ENCODE data around the gene TMEM91. TPM values are rescaled to one million over a fixed set of nuclear protein-coding genes. Genes with fewer than 3 reads are reported as not detected.
"Not testable (repeated sequence)": the region's sequence is repeated elsewhere in the genome, so short reads cannot be mapped to it uniquely, and the experiment has no call there.

Gene TMEM91
- total RNA-seq, 2 donors from 2014 or later, result 6.9 to 35.0 TPM

- DNase-seq (no peak), ATAC-seq (peak; percentile 54)
- H3K9me3 ChIP-seq (ENCODE audit: control insufficient read depth, low read length, poor library complexity, severe bottlenecking), result no peaks in the 10 kb centered on the region
- Mint-ChIP-seq H3K36me3 (ENCODE audit: low read depth) (peaks cover 12% of the 10 kb centered on the region), H3K4me3 (peak overlapping the region; percentile 83), H3K27me3 (no peaks in the 10 kb centered on the region), H3K27ac (peak overlapping the region; percentile 91), H3K4me1 (peaks cover 33% of the 10 kb centered on the region)
Observed at GRCh38 chr19:41341669-41342490, 34.5 kb upstream of the TMEM91 start.

- H3K4me1 Mint-ChIP-seq, result peaks cover 35% of the 10 kb centered on the region
- H3K27ac Mint-ChIP-seq, result peak overlapping the region; percentile 91
Observed at GRCh38 chr19:41344162-41344561, 32.2 kb upstream of the TMEM91 start.

GRCh38 chr19:41346916-41347315, 29.4 kb upstream of the TMEM91 start:
- H3K4me1 Mint-ChIP-seq, result peaks cover 42% of the 10 kb centered on the region
- H3K9me3 ChIP-seq (ENCODE audit: control insufficient read depth, low read length, poor library complexity, severe bottlenecking); ATAC-seq; H3K4me3 Mint-ChIP-seq; H3K27me3 Mint-ChIP-seq; DNase-seq: not testable (repeated sequence)
- peaks cover 14% of the 10 kb centered on the region for H3K36me3 Mint-ChIP-seq (ENCODE audit: low read depth)
- H3K27ac Mint-ChIP-seq, result peak overlapping the region; percentile 51

More at GRCh38 chr19:41344162-41344561, 32.2 kb upstream of the TMEM91 start:
- no peak for ATAC-seq
- peaks cover 13% of the 10 kb centered on the region for H3K36me3 Mint-ChIP-seq (ENCODE audit: low read depth)
- H3K27me3 Mint-ChIP-seq, result no peaks in the 10 kb centered on the region
- DNase-seq, result no peak
- no peaks in the 10 kb centered on the region for H3K9me3 ChIP-seq (ENCODE audit: control insufficient read depth, low read length, poor library complexity, severe bottlenecking)
- H3K4me3 Mint-ChIP-seq, result peak overlapping the region; percentile 69

GRCh38 chr19:41350735-41351338, 25.5 kb upstream of the TMEM91 start:
- DNase-seq, result no peak

GRCh38 chr19:41351339-41352245, 24.7 kb upstream of the TMEM91 start:
- ATAC-seq (peak; percentile 65), DNase-seq (peak; percentile 72 to 84 (median 78))
- H3K9me3 ChIP-seq (ENCODE audit: control insufficient read depth, low read length, poor library complexity, severe bottlenecking), result no peaks in the 10 kb centered on the region
- peaks cover 14% of the 10 kb centered on the region for H3K36me3 Mint-ChIP-seq (ENCODE audit: low read depth)
- H3K27me3 Mint-ChIP-seq, result no peaks in the 10 kb centered on the region
- peaks cover 51% of the 10 kb centered on the region for H3K4me1 Mint-ChIP-seq
- peak overlapping the region; percentile 99 for H3K27ac Mint-ChIP-seq
- H3K4me3 Mint-ChIP-seq, result peak overlapping the region; percentile 99

More at GRCh38 chr19:41350735-41351338, 25.5 kb upstream of the TMEM91 start:
- peak; percentile 13 for ATAC-seq
- no peaks in the 10 kb centered on the region for H3K9me3 ChIP-seq (ENCODE audit: control insufficient read depth, low read length, poor library complexity, severe bottlenecking)
- peaks cover 46% of the 10 kb centered on the region for H3K4me1 Mint-ChIP-seq
- H3K27me3 Mint-ChIP-seq, result no peaks in the 10 kb centered on the region
- H3K4me3 Mint-ChIP-seq, result peak overlapping the region; percentile 99
- peaks cover 14% of the 10 kb centered on the region for H3K36me3 Mint-ChIP-seq (ENCODE audit: low read depth)
- peak overlapping the region; percentile 99 for H3K27ac Mint-ChIP-seq

GRCh38 chr19:41352279-41352608, 24.1 kb upstream of the TMEM91 start:
- H3K27me3 Mint-ChIP-seq, result no peaks in the 10 kb centered on the region
- ATAC-seq (no peak), DNase-seq (no peak)
- H3K36me3 Mint-ChIP-seq (ENCODE audit: low read depth), result peaks cover 14% of the 10 kb centered on the region
- H3K9me3 ChIP-seq (ENCODE audit: control insufficient read depth, low read length, poor library complexity, severe bottlenecking), result no peaks in the 10 kb centered on the region
- H3K27ac Mint-ChIP-seq, result peak overlapping the region; percentile 99
- H3K4me1 Mint-ChIP-seq, result peaks cover 56% of the 10 kb centered on the region
- peak overlapping the region; percentile 99 for H3K4me3 Mint-ChIP-seq

GRCh38 chr19:41352609-41353465, 23.5 kb upstream of the TMEM91 start:
- ATAC-seq, result peak; percentile 14
- H3K9me3 ChIP-seq (ENCODE audit: control insufficient read depth, low read length, poor library complexity, severe bottlenecking), result no peaks in the 10 kb centered on the region
- Mint-ChIP-seq H3K4me1 (peaks cover 60% of the 10 kb centered on the region), H3K36me3 (ENCODE audit: low read depth) (peaks cover 14% of the 10 kb centered on the region), H3K27me3 (no peaks in the 10 kb centered on the region), H3K27ac (peak overlapping the region; percentile 99), H3K4me3 (peak overlapping the region; percentile 99)
- peak; percentile 66 to 76 (median 67) for DNase-seq

- H3K4me3 Mint-ChIP-seq, result peak within 1 kb of the TSS; percentile 99
- peak; percentile 69 for ATAC-seq
- H3K9me3 ChIP-seq (ENCODE audit: control insufficient read depth, low read length, poor library complexity, severe bottlenecking), result no peaks in the 10 kb centered on the region
- H3K36me3 Mint-ChIP-seq (ENCODE audit: low read depth), result peaks cover 12% of the 10 kb centered on the region
- H3K4me1 Mint-ChIP-seq, result peaks cover 63% of the 10 kb centered on the region
- no peaks in the 10 kb centered on the region for H3K27me3 Mint-ChIP-seq
- H3K27ac Mint-ChIP-seq, result peak within 1 kb of the TSS; percentile 99
- peak; percentile 93 to 97 (median 96) for DNase-seq
Observed at GRCh38 chr19:41353466-41354342, 22.6 kb upstream of the TMEM91 start, which contains the start of gene TGFB1. Gene TGFB1, minus strand, starts transcription at chr19:41353922. Its CDS starts 878 bp downstream, at chr19:41353044.

GRCh38 chr19:41354343-41354953, 21.9 kb upstream of the TMEM91 start:
- H3K27me3 Mint-ChIP-seq, result no peaks in the 10 kb centered on the region
- no peak for ATAC-seq
- no peak for DNase-seq
- peaks cover 57% of the 10 kb centered on the region for H3K4me1 Mint-ChIP-seq
- peak overlapping the region; percentile 99 for H3K27ac Mint-ChIP-seq
- H3K9me3 ChIP-seq (ENCODE audit: control insufficient read depth, low read length, poor library complexity, severe bottlenecking), result no peaks in the 10 kb centered on the region
- peak overlapping the region; percentile 99 for H3K4me3 Mint-ChIP-seq
- H3K36me3 Mint-ChIP-seq (ENCODE audit: low read depth), result peaks cover 10% of the 10 kb centered on the region

- Mint-ChIP-seq H3K27me3 (no peaks in the 10 kb centered on the region), H3K4me1 (peaks cover 55% of the 10 kb centered on the region), H3K36me3 (ENCODE audit: low read depth) (peaks cover 10% of the 10 kb centered on the region), H3K27ac (peak overlapping the region; percentile 95), H3K4me3 (peak overlapping the region; percentile 86)
- ATAC-seq (no peak), DNase-seq (no peak)
- no peaks in the 10 kb centered on the region for H3K9me3 ChIP-seq (ENCODE audit: control insufficient read depth, low read length, poor library complexity, severe bottlenecking)
Observed at GRCh38 chr19:41355035-41355434, 21.3 kb upstream of the TMEM91 start.

GRCh38 chr19:41355802-41356201, 20.5 kb upstream of the TMEM91 start:
- Mint-ChIP-seq H3K36me3 (ENCODE audit: low read depth) (peaks cover 8% of the 10 kb centered on the region), H3K27me3 (no peaks in the 10 kb centered on the region), H3K4me3 (peak overlapping the region; percentile 86), H3K27ac (peak overlapping the region; percentile 95), H3K4me1 (peaks cover 56% of the 10 kb centered on the region)
- ATAC-seq (no peak), DNase-seq (no peak)
- no peaks in the 10 kb centered on the region for H3K9me3 ChIP-seq (ENCODE audit: control insufficient read depth, low read length, poor library complexity, severe bottlenecking)

All from T-helper 17 cell (primary cell).